PC-3 (cell line): Measurements from ENCODE around the gene SMG1.
"Not testable (repeated sequence)": the region's sequence is repeated elsewhere in the genome, so short reads cannot be mapped to it uniquely, and the experiment has no call there.

ENCODE experiments used
- CTCF ChIP-seq: fragments of 300-600 bp; sonication (generic); conservative IDR thresholded peaks from 2 replicates; pipeline ENCODE4 v1.5.1; 2017; ENCODE audit warnings: antibody characterized with exemption, low read depth, mild to moderate bottlenecking, low read length
- EZH2 ChIP-seq: fragments of 300-600 bp; sonication (generic); IDR thresholded peaks from one replicate; pipeline ENCODE4 v1.6.1; 2017; ENCODE audit warnings: antibody characterized with exemption, mild to moderate bottlenecking, low read length; ENCODE audit not compliant: unreplicated experiment

- not testable (repeated sequence) for TF ChIP-seq CTCF, EZH2
Observed at GRCh38 chr16:18869043-18869771, 57.0 kb downstream of the SMG1 start.
